Activated CD4-positive, alpha-beta T cell treated with anti-CD3 and anti-CD28 coated beads, Interleukin-2, amount 50 U/mL, for 4 hours (primary cell): ENCODE results near the gene SYT12.
A peak's percentile ranks its signal among the peaks of the same experiment; 100 is the strongest.

Experiments
- DNase-seq, 2 experiments: peaks; one replicate each; pipeline ENCODE4 v3.0.0-alpha.2; 2020

The SYT12 gene

DNA sequence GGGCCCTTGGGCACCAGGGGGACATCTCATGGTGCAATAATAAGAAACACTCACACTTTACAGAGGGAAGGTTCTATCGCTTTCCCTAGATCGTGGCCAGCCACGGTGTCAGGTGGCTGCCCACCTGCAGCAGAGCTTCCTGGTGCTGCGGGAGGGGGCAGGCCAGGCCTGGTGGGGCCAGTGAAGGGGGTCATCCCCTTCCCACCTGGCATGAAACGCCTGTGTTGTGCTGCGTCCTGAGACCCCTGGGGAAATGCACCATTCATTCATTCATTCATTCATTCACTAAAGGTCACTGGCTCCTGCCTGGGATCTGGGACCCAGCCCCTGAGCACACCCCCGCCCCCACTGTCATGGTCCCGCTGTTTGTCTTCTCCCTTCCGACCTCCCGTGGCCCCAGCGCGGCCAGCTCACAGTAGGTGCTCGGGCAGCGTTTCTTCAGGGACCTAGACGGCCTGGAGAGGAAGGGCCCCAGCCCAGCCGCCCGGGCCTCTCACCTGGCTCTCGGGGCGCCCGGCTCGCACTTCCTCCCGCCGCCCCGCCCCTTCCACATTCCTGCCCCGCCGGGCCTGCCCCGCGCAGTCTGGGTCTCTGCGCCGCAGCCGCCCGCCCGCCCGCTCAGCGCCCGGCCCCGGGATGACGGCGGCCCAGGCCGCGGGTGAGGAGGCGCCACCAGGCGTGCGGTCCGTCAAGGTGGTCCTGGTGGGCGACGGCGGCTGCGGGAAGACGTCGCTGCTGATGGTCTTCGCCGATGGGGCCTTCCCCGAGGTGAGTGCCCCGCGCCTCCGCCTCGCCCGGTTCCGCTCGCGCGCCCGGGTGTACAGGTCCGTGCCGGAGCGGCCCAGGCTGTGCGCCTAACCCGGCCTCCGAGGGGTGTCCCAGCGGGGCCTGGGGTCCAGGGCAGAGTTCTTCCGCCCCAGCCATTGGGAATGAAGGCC lies 33.6 kb downstream of the SYT12 start, which contains the start of gene RHOD:
Gene RHOD, plus strand, starts transcription at position 581 of the 938 bp plus-strand sequence. Its CDS starts 56 bp downstream, at position 637.
- DNase-seq: peak in 1 of 2 experiments; percentile 18

DNA sequence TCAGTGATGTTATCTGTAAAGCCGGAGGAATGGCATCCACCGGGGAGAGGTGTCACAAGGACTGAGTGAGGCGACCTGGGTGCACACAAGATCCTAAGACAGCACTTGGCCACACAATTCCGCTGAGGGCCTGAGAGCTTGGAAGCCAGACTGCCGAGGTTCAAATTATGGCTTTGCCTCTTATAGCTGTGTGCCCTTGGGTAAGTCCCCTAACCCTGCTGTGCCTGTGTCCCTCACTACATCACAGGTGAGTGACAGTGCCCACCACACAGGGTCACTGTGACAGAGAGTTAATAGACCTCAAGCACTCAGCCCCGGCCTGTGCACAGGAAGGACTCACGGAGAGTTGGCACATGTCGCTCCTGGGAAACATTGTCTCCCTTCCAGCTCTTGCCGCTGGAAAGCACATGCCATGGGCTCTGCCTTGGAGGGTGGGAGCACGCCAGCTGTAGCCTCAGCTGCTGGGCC lies 34.3 kb downstream of the SYT12 start:
- no peak for DNase-seq

DNA sequence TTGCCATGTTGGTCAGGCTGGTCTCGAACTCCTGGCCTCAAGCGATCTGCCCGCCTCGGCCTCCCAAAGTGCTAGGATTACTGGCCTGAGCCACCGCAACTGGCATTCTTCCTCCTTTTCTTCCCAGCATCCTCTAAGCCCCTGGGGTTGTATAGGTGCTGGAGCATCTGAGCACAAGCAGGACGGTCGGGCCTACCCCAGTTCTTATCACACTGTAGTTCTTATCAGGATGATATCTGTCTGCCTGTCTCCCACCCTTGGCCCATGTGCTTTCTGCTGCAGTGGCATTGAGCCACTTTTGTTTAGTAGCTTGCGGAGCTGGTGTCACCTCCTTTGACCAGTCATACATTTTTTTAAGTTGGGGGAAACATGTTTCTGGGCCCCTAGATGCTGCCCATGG lies 35.6 kb downstream of the SYT12 start:
- DNase-seq: no peak

DNA sequence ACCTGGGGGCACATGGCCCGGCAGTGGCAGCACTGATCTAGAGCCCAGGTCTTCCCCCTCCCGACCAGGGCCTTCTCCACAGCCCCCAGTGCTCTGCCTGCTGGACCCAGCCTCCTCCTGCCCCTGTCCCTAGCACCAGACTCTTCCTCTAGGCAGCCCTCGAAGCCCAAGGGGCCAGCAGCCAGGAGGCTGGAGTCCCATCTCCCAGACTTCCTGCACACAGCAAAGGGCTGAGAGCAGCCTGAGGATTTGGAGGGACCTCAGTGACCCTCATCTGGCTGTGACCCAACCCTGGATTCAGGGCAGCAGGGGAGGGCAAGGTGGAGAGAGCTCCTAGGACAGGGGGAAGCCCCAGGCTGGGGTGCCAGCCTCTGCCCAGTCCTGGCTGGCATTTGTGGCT lies 36.7 kb downstream of the SYT12 start:
- no peak for DNase-seq

DNA sequence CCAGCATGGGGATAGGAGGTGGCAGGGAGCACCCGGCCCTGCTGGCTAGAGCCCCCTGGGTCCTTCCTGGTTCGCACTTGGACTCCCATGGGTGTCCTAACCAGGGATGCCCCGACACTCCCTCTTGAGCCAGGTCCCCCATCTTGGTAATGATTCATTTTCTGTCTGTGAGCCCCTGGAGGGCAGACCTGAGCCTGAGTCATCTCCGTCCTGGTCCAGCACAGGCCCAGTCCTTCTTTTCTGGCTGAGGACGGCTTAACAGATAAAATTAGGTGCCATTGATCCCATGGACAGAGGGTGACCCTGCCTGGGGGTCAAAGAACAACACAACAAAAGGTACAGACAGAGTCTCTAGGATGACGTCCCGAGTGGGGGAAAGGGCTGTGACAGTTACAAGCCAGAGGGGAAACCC lies 37.2 kb downstream of the SYT12 start:
- DNase-seq: no peak

DNA sequence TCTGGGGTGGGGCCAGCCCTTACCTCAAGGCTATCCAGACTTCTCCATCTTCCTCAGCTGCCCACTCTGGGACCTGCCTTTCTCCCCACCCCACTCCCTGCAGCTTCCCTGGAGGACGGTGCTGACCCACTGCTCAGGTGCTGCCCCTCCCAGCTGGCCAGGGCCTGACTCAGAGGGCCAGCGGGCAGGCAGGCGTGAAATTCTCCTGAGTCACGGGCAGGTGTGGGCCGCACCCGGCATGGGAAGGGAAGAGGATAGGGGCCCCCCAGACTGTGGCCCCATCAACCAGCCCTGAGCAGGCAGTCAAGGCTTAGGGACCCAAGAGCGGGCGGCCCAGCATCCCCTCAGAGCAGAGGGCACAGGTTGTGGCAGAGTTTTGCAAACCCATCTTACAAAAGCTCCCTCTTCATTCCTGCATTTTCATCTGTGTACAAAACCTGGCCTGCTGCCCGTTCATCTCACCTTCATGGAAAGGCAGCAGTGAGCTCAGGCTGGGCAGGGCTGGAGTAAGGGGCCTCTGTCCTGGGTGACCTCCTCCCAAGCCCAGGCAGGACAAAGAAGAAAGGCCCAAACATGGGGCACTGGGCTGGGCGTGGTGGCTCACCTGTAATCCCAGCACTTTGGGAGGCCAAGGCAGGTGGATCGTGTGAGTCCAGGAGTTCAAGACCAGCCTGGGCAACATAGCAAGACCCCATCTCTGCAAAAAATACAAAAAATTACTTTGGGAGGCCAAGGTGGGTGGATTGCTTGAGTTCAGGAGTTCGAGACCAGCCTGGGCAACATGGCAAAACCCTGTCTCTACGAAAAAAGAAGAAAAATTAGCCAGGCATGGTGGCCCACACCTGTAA lies 39.8 kb downstream of the SYT12 start:
- no peak for DNase-seq

DNA sequence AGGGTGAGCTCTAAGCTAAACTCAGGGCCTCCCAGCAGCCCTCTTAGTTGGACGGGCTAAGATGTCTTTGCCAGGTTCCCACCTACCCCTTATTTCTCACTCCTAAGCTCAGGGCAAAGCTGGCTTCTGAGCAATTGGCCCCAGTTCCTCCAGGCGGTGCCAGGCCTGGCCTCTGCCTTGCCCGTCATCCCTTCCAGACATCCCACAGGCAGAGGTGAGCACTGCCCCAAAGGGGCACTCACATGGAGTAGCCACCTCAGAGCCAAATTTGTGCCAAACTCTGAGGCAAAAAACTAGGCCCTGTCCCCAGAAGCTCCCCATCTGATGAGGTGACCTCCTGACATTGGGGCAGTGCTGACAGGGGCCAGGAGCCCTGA lies 43.4 kb downstream of the SYT12 start:
- DNase-seq: no peak

DNA sequence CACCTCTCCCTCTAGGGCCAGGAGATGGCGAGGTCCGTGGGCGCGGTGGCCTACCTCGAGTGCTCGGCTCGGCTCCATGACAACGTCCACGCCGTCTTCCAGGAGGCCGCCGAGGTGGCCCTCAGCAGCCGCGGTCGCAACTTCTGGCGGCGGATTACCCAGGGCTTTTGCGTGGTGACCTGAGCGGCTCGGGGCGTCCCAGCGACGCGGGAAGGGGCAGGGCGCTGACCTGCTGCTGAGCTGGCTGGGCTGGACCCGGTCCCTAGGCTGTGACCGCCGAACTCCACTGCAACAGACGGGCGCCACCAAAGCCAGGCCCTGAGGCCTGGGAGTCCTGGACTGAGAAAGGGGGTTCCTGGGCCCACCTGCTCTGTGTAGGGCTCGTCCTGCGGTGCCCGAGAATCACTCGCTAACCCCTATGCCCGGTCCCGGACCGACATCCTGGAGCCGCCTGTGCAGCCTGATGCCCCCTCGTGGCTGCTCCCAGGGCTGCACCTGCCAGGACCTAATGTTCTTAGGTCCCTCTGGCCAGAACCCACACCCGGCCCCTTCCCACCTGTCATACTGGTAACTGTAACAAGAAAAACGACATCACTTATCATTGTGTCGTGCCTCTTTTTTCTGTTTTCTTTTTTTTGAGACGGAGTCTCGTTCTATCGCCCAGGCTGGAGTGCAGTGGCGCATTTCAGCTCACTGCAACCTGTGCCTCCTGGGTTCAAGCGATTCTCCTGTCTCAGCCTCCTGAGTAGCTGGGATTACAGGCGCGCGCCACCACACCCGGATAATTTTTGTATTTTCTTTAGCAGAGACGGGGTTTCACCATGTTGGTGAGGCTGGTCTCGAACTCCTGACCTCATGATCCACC lies 48.7 kb downstream of the SYT12 start:
- DNase-seq: peak; percentile 60 to 65

DNA sequence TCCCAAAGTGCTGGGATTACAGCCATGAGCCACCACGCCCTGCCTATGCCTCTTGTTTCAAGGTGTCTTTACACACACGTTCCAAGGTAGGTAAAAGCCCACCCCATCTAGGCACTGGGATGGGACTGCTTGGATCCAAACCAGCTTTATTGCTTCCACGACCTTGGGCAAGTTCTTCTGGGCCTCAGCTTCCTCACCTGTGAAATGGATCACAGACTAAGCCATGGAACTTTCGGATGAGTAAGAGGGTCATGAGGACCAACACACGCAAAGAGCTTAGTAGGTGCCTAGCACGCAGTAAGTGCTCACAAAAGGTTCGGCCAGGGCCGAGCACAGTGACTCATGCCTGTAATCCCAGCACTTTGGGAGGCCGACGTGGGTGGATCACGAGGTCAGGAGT lies 49.4 kb downstream of the SYT12 start:
- no peak for DNase-seq

DNA sequence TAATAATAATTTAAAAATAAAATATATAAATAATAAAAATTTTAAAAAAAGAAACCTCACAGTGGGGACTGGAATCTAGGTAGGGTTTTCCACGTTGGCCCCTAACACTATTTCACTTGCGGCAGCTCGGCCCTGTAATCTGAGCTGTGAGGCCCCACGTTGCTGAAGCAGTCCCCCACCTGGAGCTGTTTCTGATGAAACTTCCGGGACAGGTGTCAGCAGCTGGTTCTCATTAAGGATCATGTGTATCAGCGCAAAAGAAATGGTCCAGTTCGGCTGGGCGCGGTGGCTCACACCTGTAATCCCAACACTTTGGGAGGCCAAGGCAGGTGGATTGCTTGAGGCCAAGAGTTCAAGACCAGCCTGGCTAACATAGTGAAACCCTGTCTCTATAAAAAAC lies 51.0 kb downstream of the SYT12 start:
- no peak for DNase-seq

DNA sequence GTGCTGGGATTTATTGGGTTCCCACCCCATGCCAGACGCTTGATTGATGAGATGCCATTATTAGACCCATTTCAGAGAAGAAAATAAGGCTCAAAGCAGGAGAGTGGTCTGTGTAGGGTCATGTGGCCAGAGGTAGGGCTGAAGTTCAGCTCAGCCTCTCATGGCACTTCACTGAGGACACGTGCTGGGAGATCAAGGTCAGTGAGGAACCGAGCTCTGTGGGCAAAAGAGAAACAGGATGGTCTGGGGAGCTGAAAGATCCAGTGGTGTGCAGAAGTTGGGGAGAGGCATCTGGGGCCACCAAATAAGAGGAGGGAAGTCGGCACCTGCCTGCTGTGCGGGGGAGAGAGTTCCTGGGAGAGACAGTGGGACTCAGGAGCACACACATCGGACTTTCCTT lies 53.3 kb downstream of the SYT12 start:
- DNase-seq: no peak

DNA sequence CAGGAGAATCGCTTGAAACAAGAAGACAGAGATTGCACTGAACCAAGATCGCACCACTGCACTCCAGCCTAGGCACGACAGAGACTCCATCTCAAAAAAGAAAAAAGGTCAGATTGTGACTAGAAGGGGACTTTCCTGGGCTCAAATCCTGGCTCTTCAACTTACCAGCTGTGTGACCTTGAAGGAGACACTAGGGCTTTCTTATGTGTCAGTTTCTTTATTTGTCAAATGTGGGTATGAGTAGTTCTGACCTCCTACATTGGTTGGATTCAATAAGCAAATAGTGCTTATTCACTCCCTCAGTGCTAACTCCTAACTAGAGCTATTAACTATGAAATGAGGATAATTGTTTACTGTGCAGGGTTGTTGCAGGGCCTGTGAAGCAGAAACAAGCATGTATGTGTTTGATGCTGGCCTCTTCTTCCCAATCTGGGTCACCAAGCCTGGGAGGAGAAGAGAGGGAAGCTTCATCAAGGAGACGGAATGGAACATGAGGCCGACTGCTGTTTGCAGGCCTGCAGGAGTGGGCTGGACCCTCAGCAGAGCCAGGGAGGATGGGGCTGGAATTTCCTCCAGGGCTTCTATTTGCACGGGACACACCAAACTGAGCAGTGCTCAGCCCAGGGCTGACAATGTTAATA lies 56.3 kb downstream of the SYT12 start:
- no peak for DNase-seq

DNA sequence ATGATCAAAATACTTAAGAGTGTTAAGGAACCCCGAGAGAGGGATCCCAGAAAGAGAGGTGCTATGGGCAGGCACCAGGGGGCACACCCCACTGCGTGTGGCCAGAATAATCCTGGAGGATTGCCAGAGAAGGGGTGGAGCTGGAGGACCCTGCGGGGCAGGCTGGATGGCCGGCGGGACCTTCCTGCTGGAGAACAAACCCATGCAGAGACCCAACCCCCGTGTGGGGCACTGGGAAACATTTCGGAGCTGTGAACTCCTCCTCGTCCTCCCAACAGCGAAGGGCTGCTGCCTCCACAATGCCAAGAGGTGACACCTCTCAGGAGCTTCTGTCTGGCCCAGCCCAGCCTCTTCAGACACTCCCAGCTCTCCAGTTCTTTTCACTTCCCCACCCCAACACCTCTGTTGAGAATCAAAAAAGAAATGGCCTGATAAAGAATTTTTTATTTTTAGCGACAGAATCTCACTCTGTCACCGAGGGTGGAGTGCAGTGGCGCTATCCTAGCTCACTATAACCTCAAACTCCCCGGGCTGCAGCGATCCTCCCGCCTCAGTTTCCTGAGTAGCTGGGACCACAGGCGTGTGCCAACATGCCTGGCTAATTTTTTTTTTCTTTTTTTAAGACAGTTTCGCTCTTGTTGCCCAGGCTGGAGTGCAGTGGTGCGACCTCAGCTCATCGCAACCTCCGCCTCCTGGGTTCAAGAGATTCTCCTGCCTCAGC lies 59.3 kb downstream of the SYT12 start:
- no peak for DNase-seq

DNA sequence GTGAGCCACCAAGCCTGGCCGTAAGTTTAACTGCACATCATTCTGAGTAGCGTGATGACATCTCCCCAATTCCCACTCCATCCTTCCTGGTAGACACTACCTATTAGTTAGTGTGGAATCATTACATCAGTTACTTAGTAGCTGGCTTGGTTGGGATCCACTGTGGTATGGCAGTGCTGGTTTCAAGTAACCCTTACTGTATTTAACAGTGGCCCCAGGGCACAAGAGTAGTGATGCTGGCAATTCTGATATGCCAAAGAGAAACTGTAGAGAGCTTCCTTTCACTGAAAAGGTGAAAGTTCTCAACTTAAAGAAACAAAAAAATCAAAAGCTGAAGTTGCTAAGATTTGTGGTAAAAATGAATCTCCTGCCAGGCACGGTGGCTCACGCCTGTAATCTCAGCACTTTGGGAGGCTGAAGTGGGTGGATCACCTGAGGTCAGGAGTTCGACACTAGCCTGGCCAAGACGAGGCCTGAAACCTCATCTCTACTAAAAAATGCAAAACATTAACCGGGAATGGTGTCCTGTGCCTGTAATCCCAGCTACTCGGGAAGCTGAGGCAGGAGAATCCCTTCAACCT lies 60.9 kb downstream of the SYT12 start:
- no peak for DNase-seq

DNA sequence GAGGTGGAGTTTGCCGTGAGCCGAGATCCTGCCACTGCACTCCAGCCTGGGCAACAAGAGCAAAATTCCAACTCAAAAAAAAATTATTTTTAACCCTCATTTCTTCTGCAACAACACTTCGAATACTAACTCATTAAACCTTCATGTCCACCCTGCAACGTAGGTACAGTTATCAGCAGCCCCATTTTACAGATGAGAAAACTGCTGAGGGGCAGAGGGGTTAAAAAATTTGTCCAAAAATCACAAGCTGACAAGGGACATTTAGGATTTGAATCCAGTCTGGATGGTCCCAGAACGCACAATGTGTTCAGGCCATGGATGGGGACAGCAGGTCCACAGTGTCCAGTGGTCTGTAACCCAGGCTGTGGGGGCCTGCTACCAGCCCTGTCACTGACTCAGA lies 62.7 kb downstream of the SYT12 start:
- DNase-seq: no peak

DNA sequence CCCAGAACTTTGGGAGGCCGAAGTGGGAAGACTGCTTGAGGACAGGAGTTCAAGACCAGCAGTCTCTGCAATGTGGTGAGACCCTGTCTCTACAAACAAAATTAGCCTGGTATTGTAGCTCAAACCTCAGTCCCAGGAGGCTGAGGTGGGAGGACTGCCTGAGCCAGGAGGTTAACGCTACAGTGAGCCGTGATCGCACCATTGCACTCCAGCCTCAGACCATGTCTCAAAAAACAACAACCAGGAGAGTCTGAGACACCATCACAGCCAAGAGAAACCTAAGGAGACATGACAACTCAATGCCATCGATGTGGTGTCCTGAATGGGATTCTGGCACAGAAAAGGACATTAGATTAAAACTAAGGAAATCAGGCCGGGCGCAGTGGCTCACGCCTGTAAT lies 67.8 kb downstream of the SYT12 start:
- no peak for DNase-seq

DNA sequence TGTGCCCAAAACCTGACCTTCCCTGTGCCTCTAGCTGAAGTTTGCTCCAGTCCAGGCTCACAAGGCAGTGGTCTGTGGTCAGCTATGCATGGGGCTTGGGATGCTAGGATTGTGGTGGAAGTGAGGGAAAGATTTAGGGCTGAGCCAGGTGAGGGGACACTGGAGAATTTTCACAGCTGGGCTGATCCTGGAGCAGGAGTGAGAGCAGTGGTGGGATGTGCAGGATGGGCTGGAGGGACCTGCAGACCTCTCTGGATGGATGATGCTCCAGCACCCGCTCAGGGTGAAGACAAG lies 72.2 kb downstream of the SYT12 start:
- DNase-seq: no peak

DNA sequence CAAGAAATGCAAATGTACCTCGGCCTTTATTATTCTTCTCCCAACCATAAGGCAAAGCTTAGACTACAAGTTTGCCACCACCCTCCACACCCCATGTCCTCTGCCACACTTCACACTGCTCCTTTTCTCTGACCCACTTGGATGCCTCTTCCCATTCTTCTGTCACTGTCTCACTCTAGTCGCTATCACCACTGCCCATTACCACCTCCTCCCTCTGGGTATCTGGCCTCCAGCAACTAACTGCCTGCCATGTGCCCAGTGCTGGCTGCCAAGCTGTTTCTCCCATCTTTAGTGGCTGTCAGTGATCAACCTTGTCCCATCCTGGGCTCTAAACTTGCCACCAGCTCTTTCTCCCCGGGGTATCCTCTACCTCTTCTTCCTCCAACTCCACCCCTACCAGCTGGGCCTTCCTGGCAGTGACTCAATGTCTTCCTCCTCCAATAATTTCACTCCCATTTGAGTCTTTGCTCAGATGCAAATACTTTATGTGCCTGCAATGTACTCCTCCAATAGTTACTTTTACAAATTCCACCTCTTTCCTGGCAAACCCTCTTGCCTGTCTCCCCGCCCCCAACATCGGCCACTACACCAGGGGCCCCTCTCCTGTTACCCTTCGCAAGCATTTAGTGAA lies 76.0 kb downstream of the SYT12 start:
- DNase-seq: no peak

DNA sequence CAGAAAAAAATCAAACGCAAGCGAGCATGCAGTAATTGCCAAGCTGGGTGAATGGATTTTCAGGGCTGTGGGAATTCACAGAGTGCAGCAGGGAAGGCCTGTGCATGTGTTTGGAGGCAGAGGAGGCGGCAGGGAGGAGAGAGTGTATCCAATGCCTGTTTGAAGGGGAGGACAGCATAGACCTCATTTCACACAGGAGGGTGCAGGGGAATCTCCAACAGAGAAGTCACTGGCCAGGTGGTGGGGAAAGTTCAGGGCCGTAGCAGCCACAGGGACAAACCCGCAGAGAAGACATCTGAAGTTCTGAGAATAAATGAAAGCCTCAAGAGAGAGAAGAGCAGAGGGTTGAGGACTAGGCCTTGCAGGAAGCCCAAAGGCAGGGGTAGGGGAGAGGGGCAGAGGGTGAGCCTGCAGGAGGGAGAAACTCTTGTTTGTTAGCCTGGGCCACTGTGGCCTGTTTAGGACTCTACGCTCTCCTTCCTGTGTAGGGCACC lies 76.9 kb downstream of the SYT12 start:
- DNase-seq: no peak
